Heart left ventricle (tissue), 13 donors: ENCODE data around the gene UCN3.

Source experiments
- POLR2A ChIP-seq, 2 donors: fragments of 450-650 bp; IDR thresholded peaks; one replicate each; pipeline ENCODE4 v1.6.1; 2017; ENCODE audit warnings: antibody characterized with exemption in 2 of 2, mild to moderate bottlenecking in 2 of 2, moderate library complexity in 2 of 2
- TF ChIP-seq, protein P1 (sequence below), 12 donors: fragments of 200-600 bp; sonication (generic) in 4 of 12; IDR thresholded peaks; one replicate each; pipeline versions ENCODE4 v1.5.0 to v1.8.0; 2018 to 2022; ENCODE audit warnings: antibody characterized with exemption in 12 of 12, mild to moderate bottlenecking in 5 of 12
- donor health status: ischemic (EF 13 %, LVEDD 7.1; RV severe dilation, severe dysfunction).
- donor health status: DM: no; HTN: yes; CAD: no.
- donor health status: DM: no; HTN: no; CAD: no.
- donor health status: ischemic (EF 25% LVEDD 6.9; RV normal size, moderate dysfunction).
- donor health status: ischemic (EF 25% LVEDD 5.7; RV mildly dilated, moderate dysfunction).
- donor health status: ischemic (EF 35%, LVEDD 5.7; RV mildly dilated, moderate dysfunction).
- donor health status: nonischemic (EF 11% LVEDD 7.7; RV severe dilation, severe dysfunction).
- donor health status: DM: yes; HTN: yes; CAD: no.
- donor health status: PGD.
- donor health status: ischemic (EF 29% LVEDD 5.4; RV normal size, mild dysfunction).
- donor health status: nonischemic (EF 23%, LVEDD 6.1; RV moderate dilation, normal function).

DNA sequence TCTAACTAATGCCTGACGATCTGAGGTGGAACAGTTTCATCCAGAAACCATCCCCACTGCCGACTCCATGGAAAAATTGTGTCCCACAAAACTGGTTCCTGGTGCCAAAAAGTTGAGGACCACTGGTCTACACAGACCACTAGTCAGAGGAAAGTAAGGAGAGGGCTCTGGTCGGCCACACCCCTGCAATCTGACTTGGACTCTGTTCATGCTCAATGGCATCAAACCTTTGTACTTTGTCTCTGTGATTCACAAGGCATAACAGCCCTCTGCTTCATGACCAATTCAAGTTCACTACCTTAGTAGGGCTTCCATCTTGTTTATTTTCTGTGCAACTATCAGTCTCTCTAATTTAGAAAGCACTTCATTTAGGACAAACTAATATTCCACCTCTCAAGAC is 38.0 kb downstream of the UCN3 start:
- TF ChIP-seq, protein P1, sequence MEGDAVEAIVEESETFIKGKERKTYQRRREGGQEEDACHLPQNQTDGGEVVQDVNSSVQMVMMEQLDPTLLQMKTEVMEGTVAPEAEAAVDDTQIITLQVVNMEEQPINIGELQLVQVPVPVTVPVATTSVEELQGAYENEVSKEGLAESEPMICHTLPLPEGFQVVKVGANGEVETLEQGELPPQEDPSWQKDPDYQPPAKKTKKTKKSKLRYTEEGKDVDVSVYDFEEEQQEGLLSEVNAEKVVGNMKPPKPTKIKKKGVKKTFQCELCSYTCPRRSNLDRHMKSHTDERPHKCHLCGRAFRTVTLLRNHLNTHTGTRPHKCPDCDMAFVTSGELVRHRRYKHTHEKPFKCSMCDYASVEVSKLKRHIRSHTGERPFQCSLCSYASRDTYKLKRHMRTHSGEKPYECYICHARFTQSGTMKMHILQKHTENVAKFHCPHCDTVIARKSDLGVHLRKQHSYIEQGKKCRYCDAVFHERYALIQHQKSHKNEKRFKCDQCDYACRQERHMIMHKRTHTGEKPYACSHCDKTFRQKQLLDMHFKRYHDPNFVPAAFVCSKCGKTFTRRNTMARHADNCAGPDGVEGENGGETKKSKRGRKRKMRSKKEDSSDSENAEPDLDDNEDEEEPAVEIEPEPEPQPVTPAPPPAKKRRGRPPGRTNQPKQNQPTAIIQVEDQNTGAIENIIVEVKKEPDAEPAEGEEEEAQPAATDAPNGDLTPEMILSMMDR (IDR thresholded peaks at IDR 0.05): no peak
- TF ChIP-seq POLR2A (IDR thresholded peaks at IDR 0.05): no peak
